Fibroblast of lung (primary cell): ENCODE data around the gene SNX18. TPM values are rescaled to one million over a fixed set of nuclear protein-coding genes. Genes with fewer than 3 reads are reported as not detected.
"Not testable (repeated sequence)": the region's sequence is repeated elsewhere in the genome, so short reads cannot be mapped to it uniquely, and the experiment has no call there.

ENCODE experiments used
- DNase-seq, 2 donors: peaks; one replicate each; pipeline versions ENCODE4 v3.0.0 to v3.0.0-alpha.2; 2010; ENCODE audit warnings: low read depth in 2 of 2
- H2AFZ ChIP-seq: 2 replicates; pipeline ENCODE4 v1.5.1; 2012; ENCODE audit warnings: low read length, control low read depth, inconsistent platforms
- H3K27ac ChIP-seq: 2 replicates; pipeline ENCODE4 v1.5.1; 2011; ENCODE audit warnings: low read length, control low read depth; ENCODE audit not compliant: insufficient read depth
- H3K27me3 ChIP-seq: 2 replicates; pipeline ENCODE4 v1.5.1; 2011; ENCODE audit warnings: mild to moderate bottlenecking, low read length; ENCODE audit not compliant: control insufficient read depth, insufficient read depth
- H3K36me3 ChIP-seq: 2 replicates; pipeline ENCODE4 v1.5.1; 2011; ENCODE audit warnings: low read length; ENCODE audit not compliant: control insufficient read depth, insufficient read depth
- H3K4me1 ChIP-seq: 2 replicates; pipeline ENCODE4 v1.5.1; 2011; ENCODE audit warnings: low read length; ENCODE audit not compliant: control insufficient read depth, insufficient read depth; ENCODE audit errors: extremely low read depth
- H3K4me2 ChIP-seq: 2 replicates; pipeline ENCODE4 v1.5.1; 2011; ENCODE audit warnings: low read length, control low read depth; ENCODE audit not compliant: insufficient read depth; ENCODE audit errors: extremely low read depth
- H3K4me3 ChIP-seq, 4 experiments: fragments of 200-600 bp in 1 of 4; sonication (generic) in 1 of 4; replicated peaks in 1 of 4; 2 replicates each; pipeline ENCODE4 v1.5.1; 2011 to 2016; ENCODE audit warnings: low read length in 4 of 4, low read depth in 3 of 4, mild to moderate bottlenecking in 3 of 4, control low read depth in 2 of 4, inconsistent platforms in 1 of 4, mixed read lengths in 1 of 4; ENCODE audit not compliant: insufficient read depth in 1 of 4; ENCODE audit errors: control extremely low read depth in 1 of 4
- H3K79me2 ChIP-seq: 2 replicates; pipeline ENCODE4 v1.5.1; 2012; ENCODE audit warnings: mild to moderate bottlenecking, low read length, inconsistent platforms; ENCODE audit not compliant: control insufficient read depth, insufficient read depth
- H3K9ac ChIP-seq: 2 replicates; pipeline ENCODE4 v1.5.1; 2011; ENCODE audit warnings: mild to moderate bottlenecking, low read length, control low read depth; ENCODE audit not compliant: insufficient read depth
- H3K9me3 ChIP-seq: 2 replicates; pipeline ENCODE4 v1.5.1; 2012; ENCODE audit warnings: low read depth, low read length; ENCODE audit not compliant: control insufficient read depth, insufficient read depth
- H4K20me1 ChIP-seq: 2 replicates; pipeline ENCODE4 v1.5.1; 2011; ENCODE audit warnings: low read length; ENCODE audit not compliant: control insufficient read depth, insufficient read depth; ENCODE audit errors: extremely low read depth
- CTCF ChIP-seq, 2 donors: IDR thresholded peaks in 1 of 2; conservative IDR thresholded peaks in 1 of 2; 1 replicate in 1 of 2; 2 replicates in 1 of 2; pipeline ENCODE4 v1.5.1; 2011 to 2012; ENCODE audit warnings: low read length in 2 of 2, control low read depth in 1 of 2, inconsistent platforms in 1 of 2, low read depth in 1 of 2, mild to moderate bottlenecking in 1 of 2
- EZH2 ChIP-seq: IDR thresholded peaks from 2 replicates; pipeline ENCODE4 v1.5.1; 2012; ENCODE audit warnings: low read length, control low read depth, mild to moderate bottlenecking; ENCODE audit errors: missing control alignments
- polyA plus RNA-seq, 2 donors: library from polyadenylated mRNA; depleted of rRNA in 1 of 2; stranded (reverse) in 1 of 2; unstranded in 1 of 2; fragments of >200 nt; gene quantifications; 2 replicates each; pipeline ENCODE4 v1.2.1, GENCODE V29; 2011 to 2012; ENCODE audit warnings: missing spikeins in 1 of 2
- total RNA-seq: library from RNA; depleted of rRNA; stranded (reverse); fragments of >200 nt; gene quantifications from 2 replicates; pipeline ENCODE4 v1.2.1, GENCODE V29; 2014

The SNX18 gene
- total and polyA plus RNA-seq, 2 donors (not counting 1 experiment from before 2014, with no cell fraction given) = 80.1 to 109 TPM

- Histone ChIP-seq H3K79me2 (peaks cover 93% of the 10 kb centered on the region), H3K27me3 (no peaks in the 10 kb centered on the region), H2AFZ (no peak overlapping the region), H3K4me3 (peak overlapping the region in 1 of 4 experiments; percentile 4), H3K9ac (no peak overlapping the region), H3K27ac (peak overlapping the region; percentile 41), H3K4me1 (peaks cover 8% of the 10 kb centered on the region), H4K20me1 (peaks cover 8% of the 10 kb centered on the region), H3K9me3 (no peaks in the 10 kb centered on the region), H3K36me3 (peaks cover 3% of the 10 kb centered on the region), H3K4me2 (peak overlapping the region; percentile 62)
- no peak for DNase-seq
- TF ChIP-seq CTCF (conservative IDR thresholded peaks at IDR 0.05 in 1 of 2, IDR thresholded peaks at IDR 0.05 in 1 of 2; ENCODE audit: low read depth in 1 of 2, low read length in 2 of 2) (no peak), EZH2 (no peak)
Observed at GRCh38 chr5:54534191-54535004, 16.8 kb downstream of the SNX18 start.

GRCh38 chr5:54535149-54535844 is 17.7 kb downstream of the SNX18 start:
- Histone ChIP-seq H3K27ac (no peak overlapping the region), H4K20me1 (peaks cover 5% of the 10 kb centered on the region), H3K27me3 (no peaks in the 10 kb centered on the region), H3K9ac (no peak overlapping the region), H3K4me1 (peaks cover 8% of the 10 kb centered on the region), H3K9me3 (no peaks in the 10 kb centered on the region), H3K36me3 (peaks cover 3% of the 10 kb centered on the region), H2AFZ (no peak overlapping the region), H3K4me2 (no peak overlapping the region), H3K4me3 (no peak overlapping the region), H3K79me2 (peaks cover 92% of the 10 kb centered on the region)
- no peak for TF ChIP-seq CTCF (conservative IDR thresholded peaks at IDR 0.05 in 1 of 2, IDR thresholded peaks at IDR 0.05 in 1 of 2; ENCODE audit: low read depth in 1 of 2, low read length in 2 of 2)
- TF ChIP-seq EZH2 = no peak
- DNase-seq = no peak

GRCh38 chr5:54536375-54536774 is 18.8 kb downstream of the SNX18 start:
- not testable (repeated sequence) for H2AFZ ChIP-seq, H4K20me1 ChIP-seq, H3K9ac ChIP-seq, H3K4me1 ChIP-seq, H3K27ac ChIP-seq, H3K4me3 ChIP-seq, H3K36me3 ChIP-seq, H3K9me3 ChIP-seq, DNase-seq, H3K4me2 ChIP-seq, H3K27me3 ChIP-seq
- H3K79me2 ChIP-seq = peaks cover 93% of the 10 kb centered on the region

GRCh38 chr5:54536861-54537260 is 19.3 kb downstream of the SNX18 start:
- not testable (repeated sequence) for H3K27me3 ChIP-seq, H3K9ac ChIP-seq, H3K27ac ChIP-seq, H3K9me3 ChIP-seq, DNase-seq, H3K36me3 ChIP-seq, H3K4me1 ChIP-seq, H3K4me2 ChIP-seq, H2AFZ ChIP-seq, H4K20me1 ChIP-seq, H3K4me3 ChIP-seq
- peaks cover 93% of the 10 kb centered on the region for H3K79me2 ChIP-seq
